Hindlimb muscle (tissue), 1 donor: Measurements from ENCODE around the gene CHPF. TPM values are rescaled to one million over a fixed set of nuclear protein-coding genes. Genes with fewer than 3 reads are reported as not detected.

Source experiments
- DNase-seq: peaks from one replicate; pipeline ENCODE4 v3.0.0-alpha.2; 2013
- polyA plus RNA-seq: library from polyadenylated mRNA; unstranded; fragments of 120-200 nt; gene quantifications from one replicate; pipeline ENCODE4 v1.2.1, GENCODE V29; 2013; ENCODE audit not compliant: insufficient read length

The CHPF gene
- polyA plus RNA-seq, 1 donor, result 58.2 TPM

GRCh38 chr2:219567791-219568361, 24.3 kb upstream of the CHPF start:
- no peak for DNase-seq

- no peak for DNase-seq
These were observed 23.5 kb upstream of the CHPF start for GRCh38 chr2:219567131-219567530.

GRCh38 chr2:219566640-219567039, 23.0 kb upstream of the CHPF start:
- DNase-seq, result no peak

GRCh38 chr2:219565130-219566080, 21.8 kb upstream of the CHPF start:
- no peak for DNase-seq

- DNase-seq, result no peak
These were observed 19.8 kb upstream of the CHPF start for GRCh38 chr2:219563271-219563928.

- no peak for DNase-seq
These were observed 18.7 kb upstream of the CHPF start for GRCh38 chr2:219562049-219563020.

- DNase-seq, result no peak
These were observed 17.8 kb upstream of the CHPF start for GRCh38 chr2:219561179-219562048.

GRCh38 chr2:219560893-219561178, 17.2 kb upstream of the CHPF start:
- DNase-seq, result no peak

GRCh38 chr2:219560037-219560892, 16.7 kb upstream of the CHPF start:
- no peak for DNase-seq

GRCh38 chr2:219559156-219559915, 15.7 kb upstream of the CHPF start:
- DNase-seq, result no peak

- no peak for DNase-seq
These were observed 14.5 kb upstream of the CHPF start for GRCh38 chr2:219557791-219558785.

GRCh38 chr2:219557320-219557719, 13.7 kb upstream of the CHPF start:
- DNase-seq, result no peak

- no peak for DNase-seq
These were observed 12.8 kb upstream of the CHPF start for GRCh38 chr2:219556413-219556812.

- no peak for DNase-seq
These were observed 12.3 kb upstream of the CHPF start for GRCh38 chr2:219555956-219556355.

- no peak for DNase-seq
These were observed 10.7 kb upstream of the CHPF start for GRCh38 chr2:219554350-219554749.

- DNase-seq, result no peak
These were observed 9.9 kb upstream of the CHPF start for GRCh38 chr2:219553463-219553963.

GRCh38 chr2:219553168-219553417, 9.5 kb upstream of the CHPF start:
- DNase-seq, result no peak

- DNase-seq, result peak; percentile 92
These were observed 9.0 kb upstream of the CHPF start for GRCh38 chr2:219552382-219553167.
